LNCAP (cell line): ENCODE results near the gene INPP5E.

ENCODE experiments used
- CTCF ChIP-seq: fragments of 450-650 bp; IDR thresholded peaks from 2 replicates; pipeline ENCODE4 v1.5.1; 2017; ENCODE audit warnings: mild to moderate bottlenecking

Gene INPP5E

GRCh38 chr9:136433849-136434579 lies 5.6 kb downstream of the INPP5E start:
- TF ChIP-seq CTCF: no peak

- no peak for TF ChIP-seq CTCF
These were observed 6.5 kb downstream of the INPP5E start for GRCh38 chr9:136433043-136433715.

- TF ChIP-seq CTCF: no peak
These were observed 7.1 kb downstream of the INPP5E start for GRCh38 chr9:136432591-136432990.

- TF ChIP-seq CTCF: no peak
These were observed 7.8 kb downstream of the INPP5E start for GRCh38 chr9:136431782-136432350.

GRCh38 chr9:136430588-136431234 lies 8.9 kb downstream of the INPP5E start:
- TF ChIP-seq CTCF: no peak

GRCh38 chr9:136429683-136430491 lies 9.8 kb downstream of the INPP5E start:
- no peak for TF ChIP-seq CTCF

GRCh38 chr9:136429075-136429628 lies 10.5 kb downstream of the INPP5E start:
- TF ChIP-seq CTCF: no peak
